Measurements from ENCODE around the gene MYL7. TPM values are rescaled to one million over a fixed set of nuclear protein-coding genes. Genes with fewer than 3 reads are reported as not detected.

The MYL7 gene, protein sequence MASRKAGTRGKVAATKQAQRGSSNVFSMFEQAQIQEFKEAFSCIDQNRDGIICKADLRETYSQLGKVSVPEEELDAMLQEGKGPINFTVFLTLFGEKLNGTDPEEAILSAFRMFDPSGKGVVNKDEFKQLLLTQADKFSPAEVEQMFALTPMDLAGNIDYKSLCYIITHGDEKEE
- total RNA-seq, result not detected in 2 replicates

DNA sequence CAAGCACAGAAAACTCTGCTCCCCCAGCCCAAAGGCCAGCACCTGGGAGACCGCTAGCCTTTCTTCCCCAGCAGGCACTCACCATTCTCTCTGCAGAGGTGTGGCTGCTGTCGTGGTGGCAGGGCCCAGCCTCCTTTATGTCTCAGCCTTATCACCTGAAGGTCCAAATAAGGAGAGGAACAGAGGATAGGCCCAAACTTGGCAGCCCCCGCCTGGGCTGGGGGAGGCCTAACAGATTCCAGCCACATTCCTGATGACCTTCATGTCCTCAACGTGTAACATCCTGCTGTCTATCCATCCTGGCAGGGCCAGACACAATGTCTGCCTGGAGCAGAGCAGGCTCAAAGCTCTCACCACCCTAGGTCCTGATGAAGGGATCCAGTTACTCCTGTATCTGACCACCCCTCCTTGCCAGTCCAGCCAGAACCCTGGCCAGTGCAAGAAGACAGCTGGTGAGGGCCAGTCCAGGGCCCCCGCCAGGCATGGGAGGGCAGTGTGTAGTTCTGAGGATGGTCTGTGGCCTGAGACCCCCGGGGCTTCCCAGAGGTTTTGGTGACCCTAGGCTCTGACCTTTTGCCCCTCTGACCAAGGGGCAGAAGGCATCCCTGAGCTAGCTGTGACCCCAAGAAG is at the start of gene MYL7:
Gene MYL7 (minus strand): TSS at position 112 of the 630 bp plus-strand sequence. CDS start 27 bp downstream, at position 85.

DNA sequence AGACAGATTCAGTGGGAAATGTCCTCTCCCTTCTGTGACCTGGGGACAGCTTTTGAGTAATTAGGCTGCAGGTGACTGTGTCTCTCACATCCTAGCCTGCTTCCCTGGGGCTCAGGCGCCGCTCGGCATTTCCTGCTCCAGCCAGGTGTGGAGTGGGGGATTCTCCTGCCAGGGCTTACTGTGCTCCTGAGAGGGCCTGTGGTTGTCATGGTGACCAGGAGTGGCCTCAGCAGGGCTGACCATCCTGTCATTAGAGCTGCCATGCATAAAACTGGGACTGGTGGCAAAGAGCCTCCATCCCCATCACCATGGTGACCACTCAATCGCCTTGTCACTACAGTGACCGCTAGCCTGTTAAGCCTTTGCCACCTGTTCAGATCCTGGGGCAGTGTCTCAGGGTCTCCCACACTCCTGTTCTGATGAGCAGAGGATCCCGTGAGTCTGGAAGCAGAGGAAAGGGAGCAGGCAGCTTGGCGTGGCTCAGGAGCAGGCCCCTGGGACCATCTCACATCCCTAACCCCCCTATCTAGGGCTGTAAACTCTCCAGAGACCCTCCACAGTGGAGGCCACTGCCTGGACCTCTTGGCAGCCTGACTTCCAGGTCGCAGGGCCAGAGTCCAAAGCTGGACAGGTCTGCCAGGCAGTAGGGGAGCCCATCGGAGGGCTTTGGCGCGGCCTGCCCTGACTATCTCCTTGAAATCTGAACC is 48.3 kb upstream of the MYL7 start, which contains the start of gene GCK:
Gene GCK (minus strand): TSS at position 154 of the 707 bp plus-strand sequence. CDS start 486 bp downstream, outside the sequence.

DNA sequence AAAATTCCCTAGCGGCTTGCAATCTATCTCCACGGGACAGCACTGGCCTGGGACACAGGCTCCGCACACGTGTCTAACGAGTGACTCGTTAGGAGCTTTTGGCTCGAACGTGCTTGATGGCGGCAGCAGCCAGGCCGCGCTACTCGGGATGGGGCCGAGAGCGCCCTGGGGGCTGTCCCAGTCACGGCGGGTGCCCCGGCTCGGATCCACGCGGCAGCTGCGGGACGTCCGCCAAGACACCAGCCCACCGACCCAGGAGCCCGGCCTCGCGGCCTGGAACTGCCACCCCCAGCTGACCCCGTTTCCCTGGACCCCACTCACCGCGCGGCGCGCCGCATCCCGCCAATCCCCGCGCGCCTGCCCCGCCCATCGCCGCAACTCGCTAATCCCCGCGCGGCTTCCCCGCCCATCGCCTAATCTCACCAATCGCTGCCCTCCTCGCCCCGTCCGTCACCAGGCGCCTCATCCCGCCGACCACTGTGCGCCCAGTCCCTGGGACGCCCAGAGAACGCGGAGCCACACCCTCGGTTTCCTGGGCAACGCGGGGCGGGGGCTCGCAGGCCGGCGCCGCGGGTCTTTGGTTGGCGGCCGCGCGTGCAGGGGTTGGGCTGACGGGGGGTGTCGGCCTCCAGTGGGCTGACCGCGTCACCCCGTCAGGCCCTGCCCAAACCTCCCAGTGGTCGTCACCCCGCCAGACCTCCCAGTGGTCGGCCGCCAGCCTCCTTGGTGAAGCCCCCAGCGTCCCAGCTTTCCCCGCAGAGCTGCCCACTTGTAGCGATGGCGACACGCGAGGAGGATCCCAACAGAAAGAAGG is 17.7 kb downstream of the MYL7 start, which contains the start of gene POLD2:
Gene POLD2 (minus strand): TSS at position 359 of the 814 bp plus-strand sequence. CDS start 1,495 bp downstream, outside the sequence.

DNA sequence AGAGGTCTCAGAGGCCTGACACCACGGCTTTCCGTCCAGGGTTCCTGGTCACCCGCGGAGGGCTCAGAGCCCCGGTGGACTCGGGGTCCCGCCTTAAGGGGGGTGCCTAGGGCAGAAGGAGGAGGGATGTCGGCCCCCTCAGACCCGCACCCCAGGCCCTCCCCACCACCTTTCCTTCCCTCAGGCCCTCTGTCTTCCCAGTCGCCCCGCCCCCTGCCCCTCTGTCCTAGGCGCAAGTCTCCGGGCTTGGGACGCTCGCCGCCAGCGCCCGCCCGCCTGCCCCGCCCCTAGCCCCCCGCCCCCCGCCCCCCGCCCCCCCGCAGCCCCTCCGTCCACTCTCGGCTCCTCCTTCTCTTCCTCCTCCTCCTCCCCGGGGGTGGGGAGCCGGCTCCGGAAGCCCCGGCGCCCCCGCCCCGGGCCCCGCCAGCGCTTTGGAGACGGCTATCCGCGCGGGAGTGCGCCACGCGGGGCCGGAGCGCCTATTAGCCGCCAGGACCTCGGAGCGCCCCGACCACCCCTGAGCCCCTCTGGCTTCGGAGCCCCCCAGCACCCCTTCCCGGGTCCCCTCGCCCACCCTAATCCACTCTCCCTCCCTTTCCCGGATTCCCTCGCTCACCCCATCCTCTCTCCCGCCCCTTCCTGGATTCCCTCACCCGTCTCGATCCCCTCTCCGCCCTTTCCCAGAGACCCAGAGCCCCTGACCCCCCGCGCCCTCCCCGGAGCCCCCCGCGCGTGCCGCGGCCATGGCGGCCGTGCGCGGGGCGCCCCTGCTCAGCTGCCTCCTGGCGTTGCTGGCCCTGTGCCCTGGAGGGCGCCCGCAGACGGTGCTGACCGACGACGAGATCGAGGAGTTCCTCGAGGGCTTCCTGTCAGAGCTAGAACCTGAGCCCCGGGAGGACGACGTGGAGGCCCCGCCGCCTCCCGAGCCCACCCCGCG is 36.9 kb downstream of the MYL7 start, which contains the start of gene AEBP1:
Gene AEBP1 (plus strand): TSS at position 423 of the 937 bp plus-strand sequence. CDS start 321 bp downstream, at position 744.

Small RNA genes lying within 50 kb of the gene (small RNA-seq; reads per million reads assigned to genes)
- gene RNA5SP230, result not detected

Other genes starting within 250 kb of the MYL7 start
- gene URGCP, start 234.7 kb downstream of the MYL7 start, total RNA-seq, result 28.9 and 37.1 TPM in 2 replicates
- 17.6 and 22.9 TPM in 2 replicates for gene UBE2D4, start 214.9 kb downstream of the MYL7 start, total RNA-seq
- gene SPDYE1, start 143.4 kb downstream of the MYL7 start, total RNA-seq, result not detected in 2 replicates
- gene DBNL, start 96.6 kb downstream of the MYL7 start, total RNA-seq, result 108 TPM in 2 replicates
- gene PGAM2, start 75.8 kb downstream of the MYL7 start, total RNA-seq, result 0.32 and 0.65 TPM in 2 replicates
- 14.9 and 24.2 TPM in 2 replicates for gene POLM, start 58.8 kb downstream of the MYL7 start, total RNA-seq
- gene AEBP1, start 37.0 kb downstream of the MYL7 start, total RNA-seq, result 139 and 216 TPM in 2 replicates
- 65.5 and 73.4 TPM in 2 replicates for gene POLD2, start 17.8 kb downstream of the MYL7 start, total RNA-seq
- 0.22 and 0.52 TPM in 2 replicates for gene GCK, start 48.1 kb upstream of the MYL7 start, total RNA-seq
- 82.8 and 104 TPM in 2 replicates for gene YKT6, start 59.6 kb upstream of the MYL7 start, total RNA-seq
- 0.26 and 0.54 TPM in 2 replicates for gene CAMK2B, start 184.3 kb upstream of the MYL7 start, total RNA-seq

Data from articular chondrocyte of knee joint (primary cell).